ENCODE data around the gene MUS81.

The MUS81 gene

GRCh38 chr11:65864706-65865471 is 4.7 kb downstream of the MUS81 start:
- TF ChIP-seq, protein P1, sequence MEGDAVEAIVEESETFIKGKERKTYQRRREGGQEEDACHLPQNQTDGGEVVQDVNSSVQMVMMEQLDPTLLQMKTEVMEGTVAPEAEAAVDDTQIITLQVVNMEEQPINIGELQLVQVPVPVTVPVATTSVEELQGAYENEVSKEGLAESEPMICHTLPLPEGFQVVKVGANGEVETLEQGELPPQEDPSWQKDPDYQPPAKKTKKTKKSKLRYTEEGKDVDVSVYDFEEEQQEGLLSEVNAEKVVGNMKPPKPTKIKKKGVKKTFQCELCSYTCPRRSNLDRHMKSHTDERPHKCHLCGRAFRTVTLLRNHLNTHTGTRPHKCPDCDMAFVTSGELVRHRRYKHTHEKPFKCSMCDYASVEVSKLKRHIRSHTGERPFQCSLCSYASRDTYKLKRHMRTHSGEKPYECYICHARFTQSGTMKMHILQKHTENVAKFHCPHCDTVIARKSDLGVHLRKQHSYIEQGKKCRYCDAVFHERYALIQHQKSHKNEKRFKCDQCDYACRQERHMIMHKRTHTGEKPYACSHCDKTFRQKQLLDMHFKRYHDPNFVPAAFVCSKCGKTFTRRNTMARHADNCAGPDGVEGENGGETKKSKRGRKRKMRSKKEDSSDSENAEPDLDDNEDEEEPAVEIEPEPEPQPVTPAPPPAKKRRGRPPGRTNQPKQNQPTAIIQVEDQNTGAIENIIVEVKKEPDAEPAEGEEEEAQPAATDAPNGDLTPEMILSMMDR (IDR thresholded peaks at IDR 0.05; ENCODE audit: control insufficient read depth, insufficient read depth, low read depth, low read length, missing control alignments) = no peak
- no peak for DNase-seq (ENCODE audit: low read depth)
- no peak overlapping the region for H3K4me3 ChIP-seq (ENCODE audit: control insufficient read depth, low read depth, low read length)

- TF ChIP-seq, protein P1 (IDR thresholded peaks at IDR 0.05; ENCODE audit: control insufficient read depth, insufficient read depth, low read depth, low read length, missing control alignments) = no peak
- no peak for DNase-seq (ENCODE audit: low read depth)
- H3K4me3 ChIP-seq (ENCODE audit: control insufficient read depth, low read depth, low read length) = no peak overlapping the region
Observed at GRCh38 chr11:65865550-65866172, 5.4 kb downstream of the MUS81 start.

DNA sequence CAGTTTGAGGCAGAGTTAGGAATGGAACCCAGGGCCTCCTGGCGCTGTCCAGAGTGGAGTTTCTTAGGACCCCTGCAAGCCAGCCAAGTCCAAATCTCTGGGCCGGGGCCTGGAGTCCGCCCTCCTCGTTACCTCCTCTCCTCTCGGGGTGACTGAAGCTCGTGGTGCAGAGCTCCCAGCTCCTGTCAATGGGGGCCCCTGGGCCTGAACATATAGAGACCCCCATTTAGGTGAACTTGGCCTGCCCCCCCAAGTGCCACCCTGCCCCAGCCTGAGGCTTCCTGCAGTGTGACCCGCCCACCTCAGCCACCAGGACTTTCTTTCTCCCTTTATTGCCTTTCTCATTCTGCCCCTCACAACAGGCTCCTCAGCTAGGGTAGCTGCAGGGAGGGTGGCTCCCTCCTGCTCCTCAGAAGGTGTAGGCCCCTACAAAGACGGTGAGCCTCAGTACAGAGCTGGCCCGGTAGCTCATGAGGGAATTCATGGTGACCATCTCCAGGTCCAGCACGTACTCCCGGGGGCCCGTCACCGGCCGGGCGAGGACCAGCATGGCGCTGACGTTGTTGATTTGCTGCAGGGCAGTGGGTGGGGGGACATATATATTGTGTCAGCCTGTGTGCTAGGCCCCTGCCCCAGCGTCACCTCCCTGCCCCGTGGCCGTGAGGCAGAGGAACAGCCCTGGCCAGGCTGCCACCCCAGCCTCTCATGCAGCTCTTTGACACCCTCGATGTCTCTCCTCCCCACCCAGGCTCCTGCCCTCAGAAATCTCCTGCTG is 6.5 kb downstream of the MUS81 start:
- H3K4me3 ChIP-seq (ENCODE audit: control insufficient read depth, low read depth, low read length) = no peak overlapping the region
- DNase-seq (ENCODE audit: low read depth) = no peak

GRCh38 chr11:65867284-65868071 is 7.2 kb downstream of the MUS81 start:
- no peak for DNase-seq (ENCODE audit: low read depth)

More for the DNA sequence above, 6.5 kb downstream of the MUS81 start:
- TF ChIP-seq, protein P1 (IDR thresholded peaks at IDR 0.05; ENCODE audit: control insufficient read depth, insufficient read depth, low read depth, low read length, missing control alignments) = no peak

DNA sequence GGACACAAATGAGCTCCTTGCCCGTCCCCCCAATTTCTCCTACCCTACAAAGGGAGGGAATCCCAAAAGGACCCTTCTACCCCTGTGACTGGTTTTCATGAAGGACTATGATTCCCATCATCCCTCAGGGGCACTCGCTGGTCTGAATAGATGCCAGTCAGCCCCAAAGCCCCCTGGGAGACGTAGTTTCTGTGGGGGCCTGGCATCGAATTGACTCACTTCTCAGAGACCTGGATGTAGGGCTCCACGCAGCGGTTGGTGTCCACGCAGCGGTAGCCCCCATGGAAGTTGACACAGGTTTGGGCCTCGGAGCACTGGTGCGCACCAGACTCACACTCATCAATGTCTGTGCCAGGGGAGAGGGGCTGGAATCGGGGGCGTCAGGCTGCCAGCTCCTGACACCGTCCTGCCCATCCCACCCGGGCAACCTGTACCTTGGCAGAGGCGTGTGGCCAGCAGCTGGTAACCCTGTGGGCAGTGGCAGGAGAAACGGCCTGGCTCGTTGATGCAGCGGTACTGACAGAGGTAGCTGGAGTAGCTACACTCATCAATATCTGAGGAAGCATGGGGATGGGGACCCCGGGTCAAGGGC is 7.9 kb downstream of the MUS81 start:
- H3K4me3 ChIP-seq (ENCODE audit: control insufficient read depth, low read depth, low read length) = no peak overlapping the region
- no peak for DNase-seq (ENCODE audit: low read depth)
- TF ChIP-seq, protein P1 (IDR thresholded peaks at IDR 0.05; ENCODE audit: control insufficient read depth, insufficient read depth, low read depth, low read length, missing control alignments) = no peak

More at GRCh38 chr11:65867284-65868071, 7.2 kb downstream of the MUS81 start:
- no peak overlapping the region for H3K4me3 ChIP-seq (ENCODE audit: control insufficient read depth, low read depth, low read length)
- TF ChIP-seq, protein P1 (IDR thresholded peaks at IDR 0.05; ENCODE audit: control insufficient read depth, insufficient read depth, low read depth, low read length, missing control alignments) = no peak
